ENCODE data around the gene PHKG1.
"Not testable (repeated sequence)": the region's sequence is repeated elsewhere in the genome, so short reads cannot be mapped to it uniquely, and the experiment has no call there.

Gene PHKG1

GRCh38 chr7:56045758-56046157 is 47.0 kb downstream of the PHKG1 start:
- not testable (repeated sequence) for DNase-seq (ENCODE audit: low read depth in 2 of 2)

GRCh38 chr7:56040730-56041129 is 52.0 kb downstream of the PHKG1 start:
- DNase-seq (ENCODE audit: low read depth in 2 of 2): no peak

GRCh38 chr7:56033671-56034432 is 58.9 kb downstream of the PHKG1 start:
- DNase-seq (ENCODE audit: low read depth in 2 of 2): peak; percentile 33 to 51

GRCh38 chr7:56032578-56032977 is 60.2 kb downstream of the PHKG1 start:
- DNase-seq (ENCODE audit: low read depth in 2 of 2): not testable (repeated sequence)

GRCh38 chr7:56031556-56031955 is 61.2 kb downstream of the PHKG1 start:
- not testable (repeated sequence) for DNase-seq (ENCODE audit: low read depth in 2 of 2)

GRCh38 chr7:56030340-56030739 is 62.4 kb downstream of the PHKG1 start:
- no peak for DNase-seq (ENCODE audit: low read depth in 2 of 2)

Measured in stimulated activated CD4-positive, alpha-beta T cell treated with anti-CD3 and anti-CD28 coated beads, Interleukin-12 subunit alpha, Interleukin-12 subunit beta, amount 100 ng/mL, for 24 hours (primary cell).